Glomerular endothelial cell (primary cell): ENCODE results near the gene EOMES. TPM values are rescaled to one million over a fixed set of nuclear protein-coding genes. Genes with fewer than 3 reads are reported as not detected.

Experiments used
- DNase-seq: peaks from one replicate; pipeline ENCODE4 v3.0.0-alpha.2; 2011; ENCODE audit warnings: low read depth, low spot score; ENCODE audit errors: extremely low read depth
- total RNA-seq: library from RNA; depleted of rRNA; stranded (reverse); fragments of >200 nt; gene quantifications from 2 replicates; pipeline ENCODE4 v1.2.3, GENCODE V29; 2015

EOMES gene
- total RNA-seq, 1 donor from 2014 or later: not detected

GRCh38 chr3:27720899-27721716, 1.0 kb downstream of the EOMES start:
- DNase-seq: no peak

GRCh38 chr3:27719314-27720003, 2.7 kb downstream of the EOMES start:
- no peak for DNase-seq

DNA sequence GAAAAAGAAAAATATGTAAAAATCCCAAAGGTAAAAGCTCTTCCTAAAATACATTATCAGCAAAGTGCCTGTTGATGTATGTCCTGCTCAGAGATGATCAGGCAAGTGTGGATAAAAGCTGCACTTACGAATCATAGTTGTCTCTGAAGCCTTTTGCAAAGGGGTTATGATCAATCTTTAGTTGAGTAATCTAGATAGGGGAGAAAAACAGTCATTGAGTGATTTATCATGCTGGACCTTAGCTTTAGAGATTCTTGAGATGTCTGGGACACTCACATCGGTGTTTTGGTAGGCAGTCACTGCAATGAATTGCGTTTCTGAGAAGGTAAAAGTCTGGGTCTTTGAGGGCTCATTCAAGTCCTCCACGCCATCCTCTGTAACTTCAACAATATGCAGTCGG, 3.7 kb downstream of the EOMES start:
- no peak for DNase-seq

DNA sequence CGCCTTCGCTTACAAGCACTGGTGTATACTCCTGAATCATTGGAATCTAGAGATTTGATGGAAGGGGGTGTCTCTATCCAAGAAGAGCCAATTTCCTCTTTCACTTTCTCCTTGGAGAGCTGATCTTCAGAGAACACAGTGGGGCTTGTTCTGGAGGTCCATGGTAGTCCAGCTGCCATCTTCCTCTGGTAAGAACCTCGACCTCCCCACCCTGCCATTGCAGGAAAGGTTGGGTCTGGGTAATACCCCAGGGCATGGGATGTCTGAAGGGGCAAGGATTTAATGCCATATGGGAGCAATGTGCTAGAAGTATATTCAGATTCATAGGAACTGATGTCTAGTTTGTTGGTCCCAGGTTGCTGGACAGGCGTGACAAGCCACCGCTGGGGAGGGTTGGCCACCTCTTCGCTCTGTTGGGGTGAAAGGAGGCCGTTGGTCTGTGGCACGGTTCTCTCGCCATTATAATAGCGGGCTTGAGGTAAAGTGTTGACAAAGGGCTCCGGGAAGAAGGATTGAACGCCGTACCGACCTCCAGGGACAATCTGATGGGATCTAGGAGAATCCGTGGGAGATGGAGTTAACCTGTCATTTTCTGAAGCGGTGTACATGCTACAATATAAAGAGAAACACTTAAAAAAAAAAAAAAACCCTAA, 4.8 kb downstream of the EOMES start:
- no peak for DNase-seq

GRCh38 chr3:27716309-27716708, 5.8 kb downstream of the EOMES start:
- DNase-seq: no peak

DNA sequence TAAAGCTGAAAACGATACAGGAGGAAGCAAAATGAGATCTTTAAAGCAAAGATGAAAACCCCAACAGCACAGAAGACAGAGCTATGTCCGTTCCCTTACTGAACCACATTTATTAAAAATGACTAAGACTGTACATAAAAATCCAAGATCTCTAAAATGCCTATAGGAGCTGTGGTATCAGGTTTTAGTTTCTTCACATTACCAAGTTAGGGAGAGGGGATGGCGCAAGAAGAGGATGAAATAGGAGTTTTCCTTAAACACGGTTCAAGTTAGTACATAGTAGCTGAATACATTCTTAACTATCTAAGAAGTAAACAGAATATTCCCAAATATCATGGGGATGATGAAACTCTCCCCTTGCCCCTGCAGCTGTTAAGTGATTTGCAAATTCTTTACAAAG, 6.3 kb downstream of the EOMES start:
- DNase-seq: no peak

DNA sequence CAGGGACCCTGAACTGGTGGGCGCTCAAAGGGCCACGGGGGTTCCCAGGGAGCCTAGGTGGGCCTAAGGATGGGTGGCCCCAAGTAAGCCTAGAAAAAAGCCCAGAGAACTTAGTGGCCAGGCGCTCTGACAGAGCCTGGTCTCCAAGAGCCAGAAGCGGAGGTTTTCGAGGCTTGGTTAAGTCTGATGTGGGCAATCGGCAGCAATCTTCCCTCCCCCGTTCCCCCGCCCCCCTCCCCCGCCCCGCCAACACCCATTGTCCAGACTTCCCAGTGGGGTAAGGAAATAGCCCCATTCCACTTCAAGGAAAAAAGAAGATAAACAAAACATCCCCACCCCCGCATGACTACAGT, 6.7 kb downstream of the EOMES start:
- DNase-seq: no peak

DNA sequence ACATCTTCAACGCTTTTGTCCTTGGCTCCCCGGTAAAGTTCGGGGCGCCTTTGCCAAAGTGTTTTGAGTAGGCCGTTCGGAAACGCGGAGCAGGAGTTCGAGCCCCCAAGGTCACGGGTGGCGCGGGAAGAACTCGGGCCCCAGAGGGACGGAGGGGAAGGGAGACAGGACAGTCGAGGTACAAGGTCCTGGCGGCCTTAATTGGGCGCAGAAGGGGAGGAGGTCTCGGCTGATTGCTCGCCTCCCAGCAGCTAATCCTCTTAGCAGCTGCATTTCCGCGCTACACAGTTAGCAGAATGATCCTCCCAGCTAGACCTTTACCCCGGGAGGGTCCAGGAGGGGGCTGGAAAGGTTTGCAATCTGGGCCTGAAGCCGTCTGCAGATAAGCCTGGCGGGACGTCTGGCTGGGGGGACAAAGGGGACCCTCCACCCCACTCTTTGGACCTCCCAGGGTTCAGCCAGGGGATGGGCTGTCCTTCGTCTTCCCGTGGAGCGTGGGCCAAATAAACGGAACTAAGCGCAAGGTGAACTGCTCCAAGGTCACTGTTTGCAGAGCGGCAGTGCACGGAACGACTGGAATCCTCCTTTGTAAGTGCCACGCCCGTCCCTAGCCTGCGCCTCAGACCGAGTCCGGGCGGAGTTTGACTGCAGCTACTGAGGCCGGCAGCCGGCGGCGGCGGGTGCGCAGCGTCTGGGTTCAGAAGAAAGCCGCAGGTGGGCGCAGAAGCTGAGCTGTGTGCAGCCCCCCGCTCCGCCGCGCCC, 7.2 kb downstream of the EOMES start:
- no peak for DNase-seq

DNA sequence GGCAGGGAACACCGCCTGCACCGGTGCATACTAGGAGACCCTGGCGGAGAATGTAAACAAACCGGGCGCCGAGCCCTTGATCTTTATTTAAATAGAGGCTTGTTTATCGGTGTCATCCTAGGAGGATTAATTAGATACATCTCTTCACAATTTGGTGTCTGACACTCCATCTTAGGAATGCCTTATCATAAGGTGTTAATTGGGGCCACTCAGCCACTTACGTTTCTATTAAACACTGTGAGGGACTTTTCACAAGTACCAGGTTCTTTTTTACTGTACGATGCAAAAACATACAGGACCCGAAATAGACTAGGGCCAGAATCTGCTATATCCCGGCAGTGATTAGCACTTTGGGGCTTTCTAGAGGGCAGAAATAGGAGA, 8.0 kb downstream of the EOMES start:
- no peak for DNase-seq

DNA sequence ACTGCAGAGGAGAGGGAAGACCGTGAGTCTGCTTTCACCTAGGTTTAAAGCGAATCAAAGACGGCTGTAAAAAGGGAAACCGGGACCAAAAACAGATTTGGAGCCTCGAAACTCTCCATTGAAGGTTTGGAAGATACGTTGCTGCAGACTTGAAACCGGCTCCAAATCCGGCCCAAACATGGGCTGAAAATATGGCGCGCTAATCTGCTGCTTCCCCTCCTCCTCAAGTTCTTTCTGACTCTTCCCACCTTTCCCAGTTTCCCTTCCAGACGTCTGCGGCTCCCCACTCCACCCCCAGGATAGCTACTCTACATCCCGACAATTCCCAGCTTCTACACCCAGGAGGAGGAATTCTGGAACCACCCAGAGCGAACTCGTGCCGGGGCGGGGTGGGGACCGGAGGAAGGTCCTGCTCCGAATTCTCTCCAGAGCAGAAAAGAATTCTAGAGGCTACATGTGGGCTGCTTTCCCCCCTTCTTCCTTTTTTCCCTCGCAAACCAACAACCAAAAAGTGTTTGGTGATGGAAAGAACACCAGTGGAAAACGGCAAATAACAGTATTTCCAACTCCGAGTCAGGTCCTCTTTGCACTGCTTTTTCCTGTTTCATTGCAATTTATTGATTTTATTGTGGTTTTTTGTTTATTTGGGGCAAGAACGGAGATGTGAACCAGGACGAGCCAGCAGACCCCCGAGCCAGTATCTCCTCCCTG, 8.5 kb downstream of the EOMES start:
- DNase-seq: no peak

DNA sequence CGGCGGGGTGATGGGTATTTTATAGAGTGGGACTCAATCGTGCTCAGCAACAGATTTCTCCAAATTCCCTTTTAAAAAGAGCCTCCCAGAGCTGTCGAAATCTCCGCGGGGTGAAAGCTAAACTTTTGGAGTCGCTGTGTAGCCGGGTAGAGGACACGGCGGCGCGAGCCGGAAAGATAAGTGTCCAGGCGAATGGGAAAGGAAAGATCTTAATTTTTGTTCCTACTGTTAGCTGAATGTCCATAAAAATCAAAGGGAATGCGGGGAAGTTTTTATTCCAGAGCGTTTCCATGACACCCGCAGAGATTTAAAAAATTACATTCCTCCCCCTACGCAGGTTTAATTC, 9.1 kb downstream of the EOMES start:
- DNase-seq: no peak

DNA sequence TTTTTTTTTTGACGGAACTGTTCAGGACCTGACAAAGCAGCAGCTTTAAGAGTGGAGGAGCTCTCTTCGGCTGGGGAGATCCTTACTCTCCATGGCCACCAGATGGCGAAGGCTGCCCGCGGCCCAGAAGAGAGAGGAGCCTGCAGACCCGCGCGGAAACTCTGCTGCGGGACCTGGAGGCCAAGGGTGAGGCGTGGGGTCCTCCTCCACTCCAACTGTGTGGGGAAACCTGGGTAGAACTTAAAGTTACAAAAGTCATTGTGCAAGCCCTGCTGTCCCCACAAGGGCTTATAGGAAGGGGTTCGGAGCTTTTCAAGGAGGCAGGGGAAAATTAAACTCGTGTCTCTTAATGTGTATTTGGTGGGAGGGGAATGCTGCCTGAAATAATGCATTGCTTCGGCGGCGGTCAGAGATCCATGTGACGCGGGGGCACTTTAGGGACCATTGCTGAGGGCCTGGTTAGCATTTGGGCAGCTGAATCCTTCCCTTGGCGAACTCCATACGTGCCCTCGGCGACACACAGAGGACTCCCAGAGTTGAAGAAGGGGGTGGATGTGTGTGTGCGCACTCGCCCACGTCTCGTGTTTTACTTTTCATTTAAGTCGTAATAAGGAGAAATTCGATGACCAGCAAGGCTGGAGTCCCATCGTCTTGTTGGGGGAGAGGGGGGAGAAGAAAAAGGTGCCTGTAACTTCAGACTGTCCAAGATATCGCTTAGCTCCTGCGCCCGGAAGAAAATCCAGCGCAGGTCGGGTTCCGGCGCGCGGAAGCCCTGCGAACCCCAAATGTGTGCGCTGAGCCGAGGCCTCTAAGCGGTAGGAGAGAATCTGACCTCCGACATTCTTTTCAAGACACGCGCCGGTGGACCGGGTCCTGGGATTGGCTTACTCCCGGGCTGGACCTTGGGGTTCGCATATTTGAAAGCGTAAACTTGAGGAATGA, 9.7 kb downstream of the EOMES start:
- no peak for DNase-seq

GRCh38 chr3:27708250-27708649, 13.9 kb downstream of the EOMES start:
- DNase-seq: no peak

GRCh38 chr3:27699067-27699466, 23.1 kb downstream of the EOMES start:
- no peak for DNase-seq

- DNase-seq: no peak
Measured at GRCh38 chr3:27696906-27697305, 25.2 kb downstream of the EOMES start.

DNA sequence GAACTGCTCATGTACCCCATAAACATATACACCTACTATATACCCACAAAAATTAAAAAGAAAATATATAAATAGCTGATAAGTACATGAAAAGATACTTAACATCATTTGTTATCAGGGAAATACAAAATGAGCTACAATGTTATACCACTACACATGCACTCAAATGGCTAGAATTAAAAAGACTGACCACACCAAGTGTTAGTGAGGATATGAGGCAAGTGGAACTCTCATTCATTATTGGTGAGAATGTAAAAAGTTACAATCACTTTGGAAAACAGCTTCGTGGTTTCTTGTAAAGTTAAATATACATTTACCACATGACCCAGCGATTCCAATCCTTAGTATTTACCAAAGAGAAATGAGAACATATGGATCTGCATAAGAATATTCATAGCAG, 26.5 kb downstream of the EOMES start:
- DNase-seq: no peak

GRCh38 chr3:27688053-27688452, 34.1 kb downstream of the EOMES start:
- no peak for DNase-seq

DNA sequence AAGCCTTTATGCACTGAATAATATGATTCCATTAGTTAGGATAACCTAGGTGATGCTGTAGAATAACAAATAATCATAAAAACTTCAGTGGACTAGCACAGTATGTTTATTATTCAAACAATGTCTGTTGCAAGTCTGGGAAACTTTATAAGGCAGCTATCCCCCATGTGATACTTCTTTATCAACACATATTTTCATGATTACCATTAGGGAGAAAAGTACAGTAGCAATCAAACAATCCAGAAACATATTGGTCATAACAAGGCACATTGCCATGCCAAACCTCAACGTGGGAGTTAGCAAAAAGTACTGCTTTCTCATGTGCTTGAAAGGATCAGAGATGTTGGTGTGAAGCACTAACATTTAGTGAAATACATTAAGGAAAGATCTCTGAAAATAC, 35.5 kb downstream of the EOMES start:
- DNase-seq: no peak

GRCh38 chr3:27685474-27685873, 36.6 kb downstream of the EOMES start:
- no peak for DNase-seq

GRCh38 chr3:27684302-27684701, 37.8 kb downstream of the EOMES start:
- DNase-seq: no peak
